Liver (tissue), 3 donors: ENCODE results near the gene SUCLG2.

Experiments
- FOXA1 ChIP-seq: IDR thresholded peaks from 2 replicates; pipeline ENCODE4 v1.6.1; 2016; ENCODE audit warnings: antibody characterized with exemption
- GABPA ChIP-seq, 2 donors: IDR thresholded peaks in 1 of 2; conservative IDR thresholded peaks in 1 of 2; 2 replicates each; pipeline ENCODE4 v1.6.1; 2016; ENCODE audit warnings: antibody characterized with exemption in 2 of 2, mild to moderate bottlenecking in 1 of 2, moderate library complexity in 1 of 2
- JUND ChIP-seq, 2 donors: IDR thresholded peaks; 2 replicates each; pipeline ENCODE4 v1.6.1; 2016; ENCODE audit warnings: antibody characterized with exemption in 2 of 2
- NR2F2 ChIP-seq: IDR thresholded peaks from 2 replicates; pipeline ENCODE4 v1.6.1; 2016; ENCODE audit warnings: antibody characterized with exemption
- RXRA ChIP-seq, 2 donors: IDR thresholded peaks; 2 replicates each; pipeline ENCODE4 v1.6.1; 2017 to 2018; ENCODE audit warnings: antibody characterized with exemption in 2 of 2, mild to moderate bottlenecking in 1 of 2
- SP1 ChIP-seq: IDR thresholded peaks from 2 replicates; pipeline ENCODE4 v1.6.1; 2018; ENCODE audit warnings: antibody characterized with exemption, mild to moderate bottlenecking
- TAF1 ChIP-seq: conservative IDR thresholded peaks from 2 replicates; pipeline ENCODE4 v1.6.1; 2016; ENCODE audit warnings: antibody characterized with exemption, mild to moderate bottlenecking
- YY1 ChIP-seq: IDR thresholded peaks from 2 replicates; pipeline ENCODE4 v1.6.1; 2016; ENCODE audit warnings: antibody characterized with exemption, mild to moderate bottlenecking
- TF ChIP-seq, protein P1 (sequence below): fragments of 150-350 bp; IDR thresholded peaks from 2 replicates; pipeline ENCODE4 v1.5.1; 2017; ENCODE audit warnings: improper control_type of control experiment, low read depth, low read length; ENCODE audit not compliant: missing input control
- TF ChIP-seq, protein P2 (sequence below): IDR thresholded peaks from 2 replicates; pipeline ENCODE4 v1.6.1; 2016; ENCODE audit warnings: antibody characterized with exemption
- TF ChIP-seq, protein P3 (sequence below): IDR thresholded peaks from 2 replicates; pipeline ENCODE4 v1.6.1; 2016; ENCODE audit warnings: antibody characterized with exemption
- TF ChIP-seq, protein P4 (sequence below): IDR thresholded peaks from 2 replicates; pipeline ENCODE4 v1.6.1; 2016; ENCODE audit warnings: antibody characterized with exemption, mild to moderate bottlenecking
- TF ChIP-seq, protein P5 (sequence below): IDR thresholded peaks from 2 replicates; pipeline ENCODE4 v1.6.1; 2016; ENCODE audit warnings: antibody characterized with exemption
- donor health status: healthy.
- donor health status: healthy.

DNA sequence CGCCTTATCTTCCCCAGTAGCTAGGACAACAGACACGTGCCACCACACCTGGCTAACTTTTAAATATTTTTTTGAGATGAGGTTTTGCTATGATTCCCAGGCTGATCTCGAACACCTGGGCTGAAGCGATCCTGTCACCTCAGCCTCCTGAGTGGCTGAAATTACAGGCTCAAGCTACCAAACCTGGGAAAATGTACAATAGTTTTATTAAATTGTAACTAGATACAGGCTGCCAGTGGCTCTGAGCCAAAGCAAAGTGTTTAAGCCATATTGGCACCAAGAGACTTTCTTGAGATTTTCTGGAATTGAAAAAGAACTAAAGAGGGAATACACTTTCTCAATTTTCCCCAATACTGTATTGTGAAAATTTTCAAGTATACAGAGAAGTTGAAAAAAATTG lies 204.3 kb downstream of the SUCLG2 start:
- TF ChIP-seq, protein P1, sequence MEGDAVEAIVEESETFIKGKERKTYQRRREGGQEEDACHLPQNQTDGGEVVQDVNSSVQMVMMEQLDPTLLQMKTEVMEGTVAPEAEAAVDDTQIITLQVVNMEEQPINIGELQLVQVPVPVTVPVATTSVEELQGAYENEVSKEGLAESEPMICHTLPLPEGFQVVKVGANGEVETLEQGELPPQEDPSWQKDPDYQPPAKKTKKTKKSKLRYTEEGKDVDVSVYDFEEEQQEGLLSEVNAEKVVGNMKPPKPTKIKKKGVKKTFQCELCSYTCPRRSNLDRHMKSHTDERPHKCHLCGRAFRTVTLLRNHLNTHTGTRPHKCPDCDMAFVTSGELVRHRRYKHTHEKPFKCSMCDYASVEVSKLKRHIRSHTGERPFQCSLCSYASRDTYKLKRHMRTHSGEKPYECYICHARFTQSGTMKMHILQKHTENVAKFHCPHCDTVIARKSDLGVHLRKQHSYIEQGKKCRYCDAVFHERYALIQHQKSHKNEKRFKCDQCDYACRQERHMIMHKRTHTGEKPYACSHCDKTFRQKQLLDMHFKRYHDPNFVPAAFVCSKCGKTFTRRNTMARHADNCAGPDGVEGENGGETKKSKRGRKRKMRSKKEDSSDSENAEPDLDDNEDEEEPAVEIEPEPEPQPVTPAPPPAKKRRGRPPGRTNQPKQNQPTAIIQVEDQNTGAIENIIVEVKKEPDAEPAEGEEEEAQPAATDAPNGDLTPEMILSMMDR, result no peak
- no peak for TF ChIP-seq JUND (IDR thresholded peaks at IDR 0.05)
- no peak for TF ChIP-seq NR2F2
- TF ChIP-seq, protein P2, sequence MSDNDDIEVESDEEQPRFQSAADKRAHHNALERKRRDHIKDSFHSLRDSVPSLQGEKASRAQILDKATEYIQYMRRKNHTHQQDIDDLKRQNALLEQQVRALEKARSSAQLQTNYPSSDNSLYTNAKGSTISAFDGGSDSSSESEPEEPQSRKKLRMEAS, result no peak
- TF ChIP-seq RXRA (IDR thresholded peaks at IDR 0.05), result no peak
- TF ChIP-seq YY1, result no peak
- TF ChIP-seq, protein P3, sequence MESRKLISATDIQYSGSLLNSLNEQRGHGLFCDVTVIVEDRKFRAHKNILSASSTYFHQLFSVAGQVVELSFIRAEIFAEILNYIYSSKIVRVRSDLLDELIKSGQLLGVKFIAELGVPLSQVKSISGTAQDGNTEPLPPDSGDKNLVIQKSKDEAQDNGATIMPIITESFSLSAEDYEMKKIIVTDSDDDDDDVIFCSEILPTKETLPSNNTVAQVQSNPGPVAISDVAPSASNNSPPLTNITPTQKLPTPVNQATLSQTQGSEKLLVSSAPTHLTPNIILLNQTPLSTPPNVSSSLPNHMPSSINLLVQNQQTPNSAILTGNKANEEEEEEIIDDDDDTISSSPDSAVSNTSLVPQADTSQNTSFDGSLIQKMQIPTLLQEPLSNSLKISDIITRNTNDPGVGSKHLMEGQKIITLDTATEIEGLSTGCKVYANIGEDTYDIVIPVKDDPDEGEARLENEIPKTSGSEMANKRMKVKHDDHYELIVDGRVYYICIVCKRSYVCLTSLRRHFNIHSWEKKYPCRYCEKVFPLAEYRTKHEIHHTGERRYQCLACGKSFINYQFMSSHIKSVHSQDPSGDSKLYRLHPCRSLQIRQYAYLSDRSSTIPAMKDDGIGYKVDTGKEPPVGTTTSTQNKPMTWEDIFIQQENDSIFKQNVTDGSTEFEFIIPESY, result no peak
- TF ChIP-seq SP1, result no peak
- TF ChIP-seq, protein P4, sequence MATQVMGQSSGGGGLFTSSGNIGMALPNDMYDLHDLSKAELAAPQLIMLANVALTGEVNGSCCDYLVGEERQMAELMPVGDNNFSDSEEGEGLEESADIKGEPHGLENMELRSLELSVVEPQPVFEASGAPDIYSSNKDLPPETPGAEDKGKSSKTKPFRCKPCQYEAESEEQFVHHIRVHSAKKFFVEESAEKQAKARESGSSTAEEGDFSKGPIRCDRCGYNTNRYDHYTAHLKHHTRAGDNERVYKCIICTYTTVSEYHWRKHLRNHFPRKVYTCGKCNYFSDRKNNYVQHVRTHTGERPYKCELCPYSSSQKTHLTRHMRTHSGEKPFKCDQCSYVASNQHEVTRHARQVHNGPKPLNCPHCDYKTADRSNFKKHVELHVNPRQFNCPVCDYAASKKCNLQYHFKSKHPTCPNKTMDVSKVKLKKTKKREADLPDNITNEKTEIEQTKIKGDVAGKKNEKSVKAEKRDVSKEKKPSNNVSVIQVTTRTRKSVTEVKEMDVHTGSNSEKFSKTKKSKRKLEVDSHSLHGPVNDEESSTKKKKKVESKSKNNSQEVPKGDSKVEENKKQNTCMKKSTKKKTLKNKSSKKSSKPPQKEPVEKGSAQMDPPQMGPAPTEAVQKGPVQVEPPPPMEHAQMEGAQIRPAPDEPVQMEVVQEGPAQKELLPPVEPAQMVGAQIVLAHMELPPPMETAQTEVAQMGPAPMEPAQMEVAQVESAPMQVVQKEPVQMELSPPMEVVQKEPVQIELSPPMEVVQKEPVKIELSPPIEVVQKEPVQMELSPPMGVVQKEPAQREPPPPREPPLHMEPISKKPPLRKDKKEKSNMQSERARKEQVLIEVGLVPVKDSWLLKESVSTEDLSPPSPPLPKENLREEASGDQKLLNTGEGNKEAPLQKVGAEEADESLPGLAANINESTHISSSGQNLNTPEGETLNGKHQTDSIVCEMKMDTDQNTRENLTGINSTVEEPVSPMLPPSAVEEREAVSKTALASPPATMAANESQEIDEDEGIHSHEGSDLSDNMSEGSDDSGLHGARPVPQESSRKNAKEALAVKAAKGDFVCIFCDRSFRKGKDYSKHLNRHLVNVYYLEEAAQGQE, result no peak
- TF ChIP-seq, protein P5, sequence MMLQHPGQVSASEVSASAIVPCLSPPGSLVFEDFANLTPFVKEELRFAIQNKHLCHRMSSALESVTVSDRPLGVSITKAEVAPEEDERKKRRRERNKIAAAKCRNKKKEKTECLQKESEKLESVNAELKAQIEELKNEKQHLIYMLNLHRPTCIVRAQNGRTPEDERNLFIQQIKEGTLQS, result no peak
- TF ChIP-seq TAF1, result no peak
- TF ChIP-seq FOXA1, result no peak
- no peak for TF ChIP-seq GABPA (IDR thresholded peaks at IDR 0.05 in 1 of 2, conservative IDR thresholded peaks at IDR 0.05 in 1 of 2)
